ENCODE data around the gene CCDC40. TPM values are rescaled to one million over a fixed set of nuclear protein-coding genes. Genes with fewer than 3 reads are reported as not detected.

CCDC40 gene
- total RNA-seq, 1 donor = 8.3 TPM

- Histone ChIP-seq H3K4me1 (ENCODE audit: insufficient read depth, low read length) (no peaks in the 10 kb centered on the region), H3K36me3 (ENCODE audit: insufficient read depth, low read length) (peaks cover 53% of the 10 kb centered on the region), H3K4me2 (ENCODE audit: insufficient read depth, low read length) (no peak overlapping the region), H3K27ac (ENCODE audit: low read depth, low read length) (no peak overlapping the region), H2AFZ (ENCODE audit: low read length) (no peak overlapping the region), H3K9me3 (ENCODE audit: low read depth, low read length) (no peaks in the 10 kb centered on the region), H3K4me3 (ENCODE audit: insufficient read depth, low read length) (no peak overlapping the region), H4K20me1 (ENCODE audit: insufficient read depth, low read length) (no peaks in the 10 kb centered on the region), H3K27me3 (ENCODE audit: insufficient read depth, low read length) (no peaks in the 10 kb centered on the region), H3K79me2 (ENCODE audit: insufficient read depth, low read length) (no peaks in the 10 kb centered on the region)
- DNase-seq (ENCODE audit: insufficient read length, low spot score, missing footprints) = no peak
- TF ChIP-seq, protein P1, sequence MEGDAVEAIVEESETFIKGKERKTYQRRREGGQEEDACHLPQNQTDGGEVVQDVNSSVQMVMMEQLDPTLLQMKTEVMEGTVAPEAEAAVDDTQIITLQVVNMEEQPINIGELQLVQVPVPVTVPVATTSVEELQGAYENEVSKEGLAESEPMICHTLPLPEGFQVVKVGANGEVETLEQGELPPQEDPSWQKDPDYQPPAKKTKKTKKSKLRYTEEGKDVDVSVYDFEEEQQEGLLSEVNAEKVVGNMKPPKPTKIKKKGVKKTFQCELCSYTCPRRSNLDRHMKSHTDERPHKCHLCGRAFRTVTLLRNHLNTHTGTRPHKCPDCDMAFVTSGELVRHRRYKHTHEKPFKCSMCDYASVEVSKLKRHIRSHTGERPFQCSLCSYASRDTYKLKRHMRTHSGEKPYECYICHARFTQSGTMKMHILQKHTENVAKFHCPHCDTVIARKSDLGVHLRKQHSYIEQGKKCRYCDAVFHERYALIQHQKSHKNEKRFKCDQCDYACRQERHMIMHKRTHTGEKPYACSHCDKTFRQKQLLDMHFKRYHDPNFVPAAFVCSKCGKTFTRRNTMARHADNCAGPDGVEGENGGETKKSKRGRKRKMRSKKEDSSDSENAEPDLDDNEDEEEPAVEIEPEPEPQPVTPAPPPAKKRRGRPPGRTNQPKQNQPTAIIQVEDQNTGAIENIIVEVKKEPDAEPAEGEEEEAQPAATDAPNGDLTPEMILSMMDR (IDR thresholded peaks at IDR 0.05; ENCODE audit: extremely low read depth, low read depth, low read length) = no peak
Observed at GRCh38 chr17:80133626-80133970, 97.2 kb downstream of the CCDC40 start.

- Histone ChIP-seq H3K27ac (ENCODE audit: low read depth, low read length) (no peak overlapping the region), H4K20me1 (ENCODE audit: insufficient read depth, low read length) (peaks cover 1% of the 10 kb centered on the region), H3K79me2 (ENCODE audit: insufficient read depth, low read length) (peaks cover 5% of the 10 kb centered on the region), H3K9me3 (ENCODE audit: low read depth, low read length) (no peaks in the 10 kb centered on the region), H3K27me3 (ENCODE audit: insufficient read depth, low read length) (no peaks in the 10 kb centered on the region), H3K4me2 (ENCODE audit: insufficient read depth, low read length) (no peak overlapping the region), H3K4me1 (ENCODE audit: insufficient read depth, low read length) (no peaks in the 10 kb centered on the region), H2AFZ (ENCODE audit: low read length) (no peak overlapping the region), H3K36me3 (ENCODE audit: insufficient read depth, low read length) (peaks cover 88% of the 10 kb centered on the region), H3K4me3 (ENCODE audit: insufficient read depth, low read length) (no peak overlapping the region)
- TF ChIP-seq, protein P1 (IDR thresholded peaks at IDR 0.05; ENCODE audit: extremely low read depth, low read depth, low read length) = no peak
- DNase-seq (ENCODE audit: insufficient read length, low spot score, missing footprints) = no peak
Observed at GRCh38 chr17:80137131-80137530, 100.7 kb downstream of the CCDC40 start.

- Histone ChIP-seq H3K4me3 (ENCODE audit: insufficient read depth, low read length) (no peak overlapping the region), H3K4me2 (ENCODE audit: insufficient read depth, low read length) (no peak overlapping the region), H3K9me3 (ENCODE audit: low read depth, low read length) (no peaks in the 10 kb centered on the region), H3K4me1 (ENCODE audit: insufficient read depth, low read length) (no peaks in the 10 kb centered on the region), H4K20me1 (ENCODE audit: insufficient read depth, low read length) (peaks cover 7% of the 10 kb centered on the region), H3K79me2 (ENCODE audit: insufficient read depth, low read length) (peaks cover 22% of the 10 kb centered on the region), H2AFZ (ENCODE audit: low read length) (no peak overlapping the region), H3K27ac (ENCODE audit: low read depth, low read length) (no peak overlapping the region), H3K27me3 (ENCODE audit: insufficient read depth, low read length) (no peaks in the 10 kb centered on the region), H3K36me3 (ENCODE audit: insufficient read depth, low read length) (peaks cover 97% of the 10 kb centered on the region)
- TF ChIP-seq, protein P1 (IDR thresholded peaks at IDR 0.05; ENCODE audit: extremely low read depth, low read depth, low read length) = no peak
- no peak for DNase-seq (ENCODE audit: insufficient read length, low spot score, missing footprints)
Observed at GRCh38 chr17:80138856-80139426, 102.5 kb downstream of the CCDC40 start.

GRCh38 chr17:80141463-80142165 lies 105.2 kb downstream of the CCDC40 start:
- Histone ChIP-seq H3K4me2 (ENCODE audit: insufficient read depth, low read length) (no peak overlapping the region), H2AFZ (ENCODE audit: low read length) (no peak overlapping the region), H3K27ac (ENCODE audit: low read depth, low read length) (no peak overlapping the region), H3K4me1 (ENCODE audit: insufficient read depth, low read length) (peaks cover 15% of the 10 kb centered on the region), H3K36me3 (ENCODE audit: insufficient read depth, low read length) (peaks cover 79% of the 10 kb centered on the region), H3K4me3 (ENCODE audit: insufficient read depth, low read length) (no peak overlapping the region), H3K79me2 (ENCODE audit: insufficient read depth, low read length) (peaks cover 48% of the 10 kb centered on the region), H4K20me1 (ENCODE audit: insufficient read depth, low read length) (peaks cover 30% of the 10 kb centered on the region), H3K27me3 (ENCODE audit: insufficient read depth, low read length) (no peaks in the 10 kb centered on the region), H3K9me3 (ENCODE audit: low read depth, low read length) (no peaks in the 10 kb centered on the region)
- DNase-seq (ENCODE audit: insufficient read length, low spot score, missing footprints) = no peak
- TF ChIP-seq, protein P1 (IDR thresholded peaks at IDR 0.05; ENCODE audit: extremely low read depth, low read depth, low read length) = no peak
